Stimulated activated effector memory CD8-positive, alpha-beta T cell treated with anti-CD3 and anti-CD28 coated beads, Interleukin-12 subunit alpha, Interleukin-12 subunit beta, amount 100 ng/mL, for 72 hours (primary cell): ENCODE results near the gene JAK1.
A peak's percentile ranks its signal among the peaks of the same experiment; 100 is the strongest.
"Not testable (repeated sequence)": the region's sequence is repeated elsewhere in the genome, so short reads cannot be mapped to it uniquely, and the experiment has no call there.

Source experiments
- ATAC-seq: fragments of 150-1000 bp; cut with Tn5 transposase; 2 replicates; pipeline ENCODE4 v1.10.0; 2021
- DNase-seq, 2 donors: peaks; one replicate each; pipeline ENCODE4 v3.0.0; 2021 to 2022; ENCODE audit warnings: low spot score in 2 of 2
- H3K27ac Mint-ChIP-seq: one replicate; pipeline ENCODE4 v1.8.0; 2022; ENCODE audit warnings: mild to moderate bottlenecking, mixed read lengths
- H3K36me3 Mint-ChIP-seq: one replicate; pipeline ENCODE4 v1.8.0; 2022; ENCODE audit warnings: mild to moderate bottlenecking, mixed read lengths
- H3K4me1 Mint-ChIP-seq: one replicate; pipeline ENCODE4 v1.8.0; 2022; ENCODE audit warnings: mixed read lengths
- H3K4me3 Mint-ChIP-seq: one replicate; pipeline ENCODE4 v1.8.0; 2022; ENCODE audit warnings: mild to moderate bottlenecking, mixed read lengths
- H3K9me3 Mint-ChIP-seq: one replicate; pipeline ENCODE4 v1.8.0; 2022; ENCODE audit warnings: mixed read lengths

Gene JAK1

GRCh38 chr1:64823691-64824476 lies 142.5 kb downstream of the JAK1 start:
- H3K4me3 Mint-ChIP-seq, result no peak overlapping the region
- H3K36me3 Mint-ChIP-seq, result peaks cover 6% of the 10 kb centered on the region
- DNase-seq, result peak; percentile 33 to 76
- H3K27ac Mint-ChIP-seq, result no peak overlapping the region
- no peaks in the 10 kb centered on the region for H3K9me3 Mint-ChIP-seq
- ATAC-seq, result no peak
- peaks cover 37% of the 10 kb centered on the region for H3K4me1 Mint-ChIP-seq

GRCh38 chr1:64822621-64823020 lies 143.7 kb downstream of the JAK1 start:
- peaks cover 6% of the 10 kb centered on the region for H3K36me3 Mint-ChIP-seq
- DNase-seq, result no peak
- no peak for ATAC-seq
- no peak overlapping the region for H3K27ac Mint-ChIP-seq
- no peak overlapping the region for H3K4me3 Mint-ChIP-seq
- no peaks in the 10 kb centered on the region for H3K9me3 Mint-ChIP-seq
- peaks cover 24% of the 10 kb centered on the region for H3K4me1 Mint-ChIP-seq

GRCh38 chr1:64820572-64820971 lies 145.8 kb downstream of the JAK1 start:
- not testable (repeated sequence) for ATAC-seq, H3K27ac Mint-ChIP-seq, H3K4me3 Mint-ChIP-seq, H3K9me3 Mint-ChIP-seq, H3K4me1 Mint-ChIP-seq, DNase-seq, H3K36me3 Mint-ChIP-seq

- not testable (repeated sequence) for H3K4me1 Mint-ChIP-seq, ATAC-seq, H3K27ac Mint-ChIP-seq, DNase-seq, H3K9me3 Mint-ChIP-seq, H3K4me3 Mint-ChIP-seq, H3K36me3 Mint-ChIP-seq
Measured at GRCh38 chr1:64817364-64817763, 149.0 kb downstream of the JAK1 start.

- no peak overlapping the region for H3K4me3 Mint-ChIP-seq
Measured at GRCh38 chr1:64814427-64814826, 151.9 kb downstream of the JAK1 start.

GRCh38 chr1:64811131-64811530 lies 155.2 kb downstream of the JAK1 start:
- Mint-ChIP-seq H3K9me3 (no peaks in the 10 kb centered on the region), H3K4me1 (no peaks in the 10 kb centered on the region), H3K4me3 (no peak overlapping the region), H3K27ac (no peak overlapping the region), H3K36me3 (no peaks in the 10 kb centered on the region)
- ATAC-seq (no peak), DNase-seq (no peak)

More at GRCh38 chr1:64814427-64814826, 151.9 kb downstream of the JAK1 start:
- H3K9me3 Mint-ChIP-seq, result no peaks in the 10 kb centered on the region
- ATAC-seq (no peak), DNase-seq (no peak)
- H3K27ac Mint-ChIP-seq, result no peak overlapping the region
- H3K4me1 Mint-ChIP-seq, result no peaks in the 10 kb centered on the region
- no peaks in the 10 kb centered on the region for H3K36me3 Mint-ChIP-seq

- DNase-seq (no peak), ATAC-seq (no peak)
- Mint-ChIP-seq H3K36me3 (no peaks in the 10 kb centered on the region), H3K27ac (no peak overlapping the region), H3K9me3 (no peaks in the 10 kb centered on the region), H3K4me3 (no peak overlapping the region), H3K4me1 (no peaks in the 10 kb centered on the region)
Measured at GRCh38 chr1:64810001-64810400, 156.3 kb downstream of the JAK1 start.

GRCh38 chr1:64809309-64809708 lies 157.0 kb downstream of the JAK1 start:
- Mint-ChIP-seq H3K27ac (no peak overlapping the region), H3K9me3 (no peaks in the 10 kb centered on the region), H3K4me1 (no peaks in the 10 kb centered on the region), H3K36me3 (no peaks in the 10 kb centered on the region), H3K4me3 (no peak overlapping the region)
- ATAC-seq, result no peak
- no peak for DNase-seq

GRCh38 chr1:64801851-64802523 lies 164.4 kb downstream of the JAK1 start:
- no peaks in the 10 kb centered on the region for H3K4me1 Mint-ChIP-seq
- H3K4me3 Mint-ChIP-seq, result no peak overlapping the region
- no peak for ATAC-seq
- H3K27ac Mint-ChIP-seq, result no peak overlapping the region
- no peaks in the 10 kb centered on the region for H3K36me3 Mint-ChIP-seq
- no peak for DNase-seq
- no peaks in the 10 kb centered on the region for H3K9me3 Mint-ChIP-seq

- no peak overlapping the region for H3K4me3 Mint-ChIP-seq
- H3K36me3 Mint-ChIP-seq, result no peaks in the 10 kb centered on the region
- no peak overlapping the region for H3K27ac Mint-ChIP-seq
- H3K9me3 Mint-ChIP-seq, result no peaks in the 10 kb centered on the region
- H3K4me1 Mint-ChIP-seq, result no peaks in the 10 kb centered on the region
- ATAC-seq (no peak), DNase-seq (no peak)
Measured at GRCh38 chr1:64798872-64799271, 167.5 kb downstream of the JAK1 start.

- Mint-ChIP-seq H3K36me3 (no peaks in the 10 kb centered on the region), H3K27ac (no peak overlapping the region), H3K4me1 (no peaks in the 10 kb centered on the region), H3K4me3 (no peak overlapping the region), H3K9me3 (peaks cover 10% of the 10 kb centered on the region)
- no peak for DNase-seq
- ATAC-seq, result no peak
Measured at GRCh38 chr1:64790832-64791487, 175.4 kb downstream of the JAK1 start.
